Eye (tissue), 1 donor: ENCODE results near the gene SULT1E1.
A peak's percentile ranks its signal among the peaks of the same experiment; 100 is the strongest.

Source experiments
- DNase-seq: peaks from one replicate; pipeline ENCODE4 v3.0.0-alpha.2; 2015

SULT1E1 gene

GRCh38 chr4:69860052-69860451, at the start of gene SULT1E1:
TSS of gene SULT1E1 (minus strand) at chr4:69860145. CDS start at chr4:69857644, 2,501 bp downstream.
- DNase-seq: peak; percentile 24

GRCh38 chr4:69909195-69909594, 49.2 kb upstream of the SULT1E1 start:
- DNase-seq: no peak

GRCh38 chr4:69907151-69907550, 47.2 kb upstream of the SULT1E1 start:
- no peak for DNase-seq

- no peak for DNase-seq
Observed at GRCh38 chr4:69896530-69897116, 36.7 kb upstream of the SULT1E1 start.

- DNase-seq: no peak
Observed at GRCh38 chr4:69894721-69895120, 34.8 kb upstream of the SULT1E1 start.

- no peak for DNase-seq
Observed at GRCh38 chr4:69894186-69894585, 34.2 kb upstream of the SULT1E1 start.

GRCh38 chr4:69888336-69888735, 28.4 kb upstream of the SULT1E1 start:
- no peak for DNase-seq

GRCh38 chr4:69882150-69882549, 22.2 kb upstream of the SULT1E1 start:
- no peak for DNase-seq

GRCh38 chr4:69881173-69881773, 21.3 kb upstream of the SULT1E1 start:
- DNase-seq: peak; percentile 66

GRCh38 chr4:69878250-69878649, 18.3 kb upstream of the SULT1E1 start:
- no peak for DNase-seq

- DNase-seq: no peak
Observed at GRCh38 chr4:69877453-69877852, 17.5 kb upstream of the SULT1E1 start.

GRCh38 chr4:69876071-69876470, 16.1 kb upstream of the SULT1E1 start:
- DNase-seq: no peak

GRCh38 chr4:69875576-69875975, 15.6 kb upstream of the SULT1E1 start:
- no peak for DNase-seq

- DNase-seq: no peak
Observed at GRCh38 chr4:69874507-69874906, 14.6 kb upstream of the SULT1E1 start.

GRCh38 chr4:69861756-69862155, 1.8 kb upstream of the SULT1E1 start:
- DNase-seq: no peak

GRCh38 chr4:69860521-69861298, 765 bp upstream of the SULT1E1 start:
- DNase-seq: no peak

GRCh38 chr4:69859140-69859685, 732 bp downstream of the SULT1E1 start:
- DNase-seq: no peak

- DNase-seq: peak; percentile 65
Observed at GRCh38 chr4:69858690-69859089, 1.3 kb downstream of the SULT1E1 start.

GRCh38 chr4:69855822-69856221, 4.1 kb downstream of the SULT1E1 start:
- DNase-seq: no peak

GRCh38 chr4:69849969-69850368, 10.0 kb downstream of the SULT1E1 start:
- DNase-seq: no peak

- no peak for DNase-seq
Observed at GRCh38 chr4:69849297-69849696, 10.6 kb downstream of the SULT1E1 start.

- DNase-seq: no peak
Observed at GRCh38 chr4:69848028-69848427, 11.9 kb downstream of the SULT1E1 start.

GRCh38 chr4:69843932-69844331, 16.0 kb downstream of the SULT1E1 start:
- DNase-seq: no peak

GRCh38 chr4:69843301-69843700, 16.6 kb downstream of the SULT1E1 start:
- no peak for DNase-seq
